Stimulated activated naive CD8-positive, alpha-beta T cell treated with anti-CD3 and anti-CD28 coated beads, Interleukin-15, Interleukin-2, amounts not matched to agents 100 ng/mL and 50 ng/mL, for 24 hours (primary cell): Measurements from ENCODE around the gene CDHR1.

Source experiments
- H3K27ac Mint-ChIP-seq: one replicate; pipeline ENCODE4 v1.8.0; 2021; ENCODE audit warnings: mild to moderate bottlenecking, mixed read lengths
- H3K27me3 Mint-ChIP-seq: one replicate; pipeline ENCODE4 v1.8.0; 2021; ENCODE audit warnings: mixed read lengths
- H3K36me3 Mint-ChIP-seq: one replicate; pipeline ENCODE4 v1.8.0; 2021; ENCODE audit warnings: low read depth, mixed read lengths
- H3K4me1 Mint-ChIP-seq: one replicate; pipeline ENCODE4 v1.8.0; 2021; ENCODE audit warnings: low read depth, mixed read lengths
- H3K4me3 Mint-ChIP-seq: one replicate; pipeline ENCODE4 v1.8.0; 2021; ENCODE audit warnings: mild to moderate bottlenecking, mixed read lengths
- H3K9me3 Mint-ChIP-seq: one replicate; pipeline ENCODE4 v1.8.0; 2021; ENCODE audit warnings: mixed read lengths

Gene CDHR1

GRCh38 chr10:84184517-84184916, 9.8 kb upstream of the CDHR1 start:
- Mint-ChIP-seq H3K27ac (no peak overlapping the region), H3K4me1 (no peaks in the 10 kb centered on the region), H3K4me3 (no peak overlapping the region), H3K9me3 (no peaks in the 10 kb centered on the region), H3K36me3 (no peaks in the 10 kb centered on the region), H3K27me3 (no peaks in the 10 kb centered on the region)

GRCh38 chr10:84185526-84186175, 8.7 kb upstream of the CDHR1 start:
- H3K36me3 Mint-ChIP-seq: no peaks in the 10 kb centered on the region
- H3K9me3 Mint-ChIP-seq: no peaks in the 10 kb centered on the region
- no peaks in the 10 kb centered on the region for H3K27me3 Mint-ChIP-seq

GRCh38 chr10:84188815-84189214, 5.5 kb upstream of the CDHR1 start:
- no peaks in the 10 kb centered on the region for H3K36me3 Mint-ChIP-seq
- no peak overlapping the region for H3K27ac Mint-ChIP-seq
- H3K9me3 Mint-ChIP-seq: no peaks in the 10 kb centered on the region
- peaks cover 7% of the 10 kb centered on the region for H3K27me3 Mint-ChIP-seq
- H3K4me3 Mint-ChIP-seq: no peak overlapping the region
- H3K4me1 Mint-ChIP-seq: peaks cover 6% of the 10 kb centered on the region

More at GRCh38 chr10:84185526-84186175, 8.7 kb upstream of the CDHR1 start:
- Mint-ChIP-seq H3K4me1 (no peaks in the 10 kb centered on the region), H3K4me3 (no peak overlapping the region), H3K27ac (no peak overlapping the region)

GRCh38 chr10:84190621-84191020, 3.7 kb upstream of the CDHR1 start:
- Mint-ChIP-seq H3K27me3 (peaks cover 15% of the 10 kb centered on the region), H3K36me3 (no peaks in the 10 kb centered on the region), H3K27ac (no peak overlapping the region), H3K4me3 (no peak overlapping the region), H3K9me3 (no peaks in the 10 kb centered on the region), H3K4me1 (peaks cover 10% of the 10 kb centered on the region)

- H3K27me3 Mint-ChIP-seq: peaks cover 19% of the 10 kb centered on the region
- H3K9me3 Mint-ChIP-seq: no peaks in the 10 kb centered on the region
- no peak overlapping the region for H3K27ac Mint-ChIP-seq
- H3K36me3 Mint-ChIP-seq: no peaks in the 10 kb centered on the region
- H3K4me3 Mint-ChIP-seq: no peak overlapping the region
- H3K4me1 Mint-ChIP-seq: peaks cover 11% of the 10 kb centered on the region
These were observed 3.2 kb upstream of the CDHR1 start for GRCh38 chr10:84191106-84191505.

GRCh38 chr10:84193327-84193726, 1.0 kb upstream of the CDHR1 start:
- Mint-ChIP-seq H3K9me3 (no peaks in the 10 kb centered on the region), H3K27ac (no peak overlapping the region)

GRCh38 chr10:84193846-84194423, 402 bp upstream of the CDHR1 start:
- H3K9me3 Mint-ChIP-seq: no peaks in the 10 kb centered on the region
- peaks cover 30% of the 10 kb centered on the region for H3K27me3 Mint-ChIP-seq
- H3K4me1 Mint-ChIP-seq: peaks cover 11% of the 10 kb centered on the region
- peak overlapping the region; percentile 57 for H3K4me3 Mint-ChIP-seq
- H3K27ac Mint-ChIP-seq: no peak overlapping the region
- no peaks in the 10 kb centered on the region for H3K36me3 Mint-ChIP-seq

More at GRCh38 chr10:84193327-84193726, 1.0 kb upstream of the CDHR1 start:
- H3K27me3 Mint-ChIP-seq: peaks cover 30% of the 10 kb centered on the region
- H3K36me3 Mint-ChIP-seq: no peaks in the 10 kb centered on the region
- H3K4me1 Mint-ChIP-seq: peaks cover 11% of the 10 kb centered on the region
- no peak overlapping the region for H3K4me3 Mint-ChIP-seq

GRCh38 chr10:84195044-84195830, 900 bp downstream of the CDHR1 start:
- no peaks in the 10 kb centered on the region for H3K36me3 Mint-ChIP-seq
- H3K4me1 Mint-ChIP-seq: peaks cover 11% of the 10 kb centered on the region
- H3K9me3 Mint-ChIP-seq: no peaks in the 10 kb centered on the region
- H3K27ac Mint-ChIP-seq: no peak overlapping the region
- peaks cover 30% of the 10 kb centered on the region for H3K27me3 Mint-ChIP-seq
- peak overlapping the region; percentile 57 for H3K4me3 Mint-ChIP-seq

- peaks cover 10% of the 10 kb centered on the region for H3K4me1 Mint-ChIP-seq
- H3K27me3 Mint-ChIP-seq: peaks cover 30% of the 10 kb centered on the region
- H3K36me3 Mint-ChIP-seq: no peaks in the 10 kb centered on the region
- H3K9me3 Mint-ChIP-seq: no peaks in the 10 kb centered on the region
- H3K27ac Mint-ChIP-seq: no peak overlapping the region
- no peak overlapping the region for H3K4me3 Mint-ChIP-seq
These were observed 1.7 kb downstream of the CDHR1 start for GRCh38 chr10:84196083-84196482.

GRCh38 chr10:84196941-84197340, 2.6 kb downstream of the CDHR1 start:
- no peak overlapping the region for H3K27ac Mint-ChIP-seq
- peaks cover 30% of the 10 kb centered on the region for H3K27me3 Mint-ChIP-seq
- H3K36me3 Mint-ChIP-seq: no peaks in the 10 kb centered on the region
- H3K9me3 Mint-ChIP-seq: no peaks in the 10 kb centered on the region
- H3K4me3 Mint-ChIP-seq: no peak overlapping the region
- peaks cover 5% of the 10 kb centered on the region for H3K4me1 Mint-ChIP-seq

- no peak overlapping the region for H3K4me3 Mint-ChIP-seq
- peaks cover 30% of the 10 kb centered on the region for H3K27me3 Mint-ChIP-seq
- H3K36me3 Mint-ChIP-seq: no peaks in the 10 kb centered on the region
- peaks cover 5% of the 10 kb centered on the region for H3K4me1 Mint-ChIP-seq
- H3K9me3 Mint-ChIP-seq: no peaks in the 10 kb centered on the region
- H3K27ac Mint-ChIP-seq: no peak overlapping the region
These were observed 3.3 kb downstream of the CDHR1 start for GRCh38 chr10:84197643-84198042.

GRCh38 chr10:84198206-84198915, 4.0 kb downstream of the CDHR1 start:
- no peak overlapping the region for H3K4me3 Mint-ChIP-seq
- no peak overlapping the region for H3K27ac Mint-ChIP-seq
- H3K27me3 Mint-ChIP-seq: peaks cover 26% of the 10 kb centered on the region
- no peaks in the 10 kb centered on the region for H3K36me3 Mint-ChIP-seq
- H3K4me1 Mint-ChIP-seq: peaks cover 5% of the 10 kb centered on the region
- no peaks in the 10 kb centered on the region for H3K9me3 Mint-ChIP-seq

- Mint-ChIP-seq H3K4me1 (peaks cover 1% of the 10 kb centered on the region), H3K9me3 (no peaks in the 10 kb centered on the region), H3K27ac (no peak overlapping the region), H3K36me3 (no peaks in the 10 kb centered on the region), H3K27me3 (peaks cover 15% of the 10 kb centered on the region), H3K4me3 (no peak overlapping the region)
These were observed 6.4 kb downstream of the CDHR1 start for GRCh38 chr10:84200537-84201243.

GRCh38 chr10:84201244-84201606, 6.9 kb downstream of the CDHR1 start:
- Mint-ChIP-seq H3K27me3 (peaks cover 10% of the 10 kb centered on the region), H3K4me3 (no peak overlapping the region), H3K27ac (no peak overlapping the region), H3K36me3 (no peaks in the 10 kb centered on the region), H3K4me1 (no peaks in the 10 kb centered on the region), H3K9me3 (no peaks in the 10 kb centered on the region)
